Measurements from ENCODE around the gene CRMP1.

- TF ChIP-seq, protein P1, sequence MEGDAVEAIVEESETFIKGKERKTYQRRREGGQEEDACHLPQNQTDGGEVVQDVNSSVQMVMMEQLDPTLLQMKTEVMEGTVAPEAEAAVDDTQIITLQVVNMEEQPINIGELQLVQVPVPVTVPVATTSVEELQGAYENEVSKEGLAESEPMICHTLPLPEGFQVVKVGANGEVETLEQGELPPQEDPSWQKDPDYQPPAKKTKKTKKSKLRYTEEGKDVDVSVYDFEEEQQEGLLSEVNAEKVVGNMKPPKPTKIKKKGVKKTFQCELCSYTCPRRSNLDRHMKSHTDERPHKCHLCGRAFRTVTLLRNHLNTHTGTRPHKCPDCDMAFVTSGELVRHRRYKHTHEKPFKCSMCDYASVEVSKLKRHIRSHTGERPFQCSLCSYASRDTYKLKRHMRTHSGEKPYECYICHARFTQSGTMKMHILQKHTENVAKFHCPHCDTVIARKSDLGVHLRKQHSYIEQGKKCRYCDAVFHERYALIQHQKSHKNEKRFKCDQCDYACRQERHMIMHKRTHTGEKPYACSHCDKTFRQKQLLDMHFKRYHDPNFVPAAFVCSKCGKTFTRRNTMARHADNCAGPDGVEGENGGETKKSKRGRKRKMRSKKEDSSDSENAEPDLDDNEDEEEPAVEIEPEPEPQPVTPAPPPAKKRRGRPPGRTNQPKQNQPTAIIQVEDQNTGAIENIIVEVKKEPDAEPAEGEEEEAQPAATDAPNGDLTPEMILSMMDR (conservative IDR thresholded peaks at IDR 0.05; ENCODE audit: low read depth, low read length), result no peak
- TF ChIP-seq EZH2phosphoT487 (IDR thresholded peaks at IDR 0.05; ENCODE audit: borderline replicate concordance, low read length) (no peak), EZH2 (IDR thresholded peaks at IDR 0.05; ENCODE audit: low read length, unreplicated experiment) (no peak)
Measured at GRCh38 chr4:5810770-5811430, 82.0 kb downstream of the CRMP1 start.

Data from PC-3 (cell line).